ENCODE measurements around the gene DYRK1A. TPM values are rescaled to one million over a fixed set of nuclear protein-coding genes. Genes with fewer than 3 reads are reported as not detected.

DYRK1A gene
- total and polyA plus RNA-seq, 10 of the 15 experiments (the other 5 are each of a cell fraction or from before 2014, with no cell fraction given) = 2.4 to 68.6 (median 30.7) TPM

- RAD21 ChIA-PET (ENCODE audit: unreplicated experiment) = no interaction called here
- H3K9ac ChIP-seq (ENCODE audit: control insufficient read depth, insufficient read depth, low read length) = no peak overlapping the region
- CTCF ChIA-PET = no interaction called here
- no peaks in the 10 kb centered on the region for H3K4me1 ChIP-seq (ENCODE audit: control insufficient read depth, insufficient read depth, low read length)
- H3K79me2 ChIP-seq (ENCODE audit: control insufficient read depth, insufficient read depth, low read length) = no peaks in the 10 kb centered on the region
- SMC1A ChIA-PET (ENCODE audit: uncharacterized antibody, unreplicated experiment) = no interaction called here
- TF ChIP-seq DPF2 (IDR thresholded peaks at IDR 0.05) (no peak), ZBTB40 (IDR thresholded peaks at IDR 0.05; ENCODE audit: borderline replicate concordance) (no peak)
- FAIRE-seq (no peak), ATAC-seq (no peak), DNase-seq (ENCODE audit: low read depth, low spot score) (no peak)
- no peaks in the 10 kb centered on the region for H4K20me1 ChIP-seq (ENCODE audit: control insufficient read depth, insufficient read depth)
- in situ Hi-C loops (cut with MboI) (no loop called here), intact Hi-C loops (cut with micrococcal nuclease; ENCODE audit: unreplicated experiment) (no loop called here)
- no peaks in the 10 kb centered on the region for H3K27me3 ChIP-seq (replicated peaks in 1 of 2; ENCODE audit: control insufficient read depth in 2 of 2, insufficient read depth in 2 of 2, low read length in 1 of 2)
- no peak overlapping the region for H3K27ac ChIP-seq (ENCODE audit: control insufficient read depth, insufficient read depth)
- no peak overlapping the region for H3K4me3 ChIP-seq
- 56% methylated on average over 9 of the region's 9 CpGs for WGBS (ENCODE audit: insufficient coverage, insufficient replicate concordance, low lambda C conversion rate, missing lambda C conversion rate)
- no TSS peak for BruUV-seq (replicated peaks)
- H3K4me2 ChIP-seq (ENCODE audit: control insufficient read depth, insufficient read depth) = no peak overlapping the region
- POLR2A ChIA-PET = no interaction called here
- H3K9me3 ChIP-seq (replicated peaks; ENCODE audit: control insufficient read depth, insufficient read depth, low read length) = no peaks in the 10 kb centered on the region
- H3K36me3 ChIP-seq (ENCODE audit: control insufficient read depth in 2 of 2, insufficient read depth in 2 of 2, low read length in 1 of 2) = no peaks in the 10 kb centered on the region
- H2AFZ ChIP-seq (ENCODE audit: control insufficient read depth, low read depth, low read length) = no peak overlapping the region
Measured at GRCh38 chr21:37342046-37342632, 24.4 kb upstream of the DYRK1A start.

- H3K27me3 ChIP-seq (replicated peaks in 1 of 2; ENCODE audit: control insufficient read depth in 2 of 2, insufficient read depth in 2 of 2, low read length in 1 of 2) = no peaks in the 10 kb centered on the region
- intact Hi-C loops (cut with micrococcal nuclease; ENCODE audit: unreplicated experiment) (no loop called here), in situ Hi-C loops (cut with MboI) (no loop called here)
- no peaks in the 10 kb centered on the region for H4K20me1 ChIP-seq (ENCODE audit: control insufficient read depth, insufficient read depth)
- H3K27ac ChIP-seq (ENCODE audit: control insufficient read depth, insufficient read depth) = no peak overlapping the region
- no peaks in the 10 kb centered on the region for H3K4me1 ChIP-seq (ENCODE audit: control insufficient read depth, insufficient read depth, low read length)
- no peak overlapping the region for H3K4me2 ChIP-seq (ENCODE audit: control insufficient read depth, insufficient read depth)
- POLR2A ChIA-PET = no interaction called here
- H3K36me3 ChIP-seq (ENCODE audit: control insufficient read depth in 2 of 2, insufficient read depth in 2 of 2, low read length in 1 of 2) = no peaks in the 10 kb centered on the region
- WGBS (ENCODE audit: insufficient coverage, insufficient replicate concordance, low lambda C conversion rate, missing lambda C conversion rate) = 89% methylated on average over 2 of the region's 2 CpGs
- FAIRE-seq (no peak), DNase-seq (ENCODE audit: low read depth, low spot score) (no peak), ATAC-seq (no peak)
- RAD21 ChIA-PET (ENCODE audit: unreplicated experiment) = no interaction called here
- no peaks in the 10 kb centered on the region for H3K79me2 ChIP-seq (ENCODE audit: control insufficient read depth, insufficient read depth, low read length)
- H3K9ac ChIP-seq (ENCODE audit: control insufficient read depth, insufficient read depth, low read length) = no peak overlapping the region
- peaks cover 7% of the 10 kb centered on the region for H3K9me3 ChIP-seq (replicated peaks; ENCODE audit: control insufficient read depth, insufficient read depth, low read length)
- CTCF ChIA-PET = no interaction called here
- H3K4me3 ChIP-seq = no peak overlapping the region
- BruUV-seq (replicated peaks) = no TSS peak
- SMC1A ChIA-PET (ENCODE audit: uncharacterized antibody, unreplicated experiment) = no interaction called here
- no peak overlapping the region for H2AFZ ChIP-seq (ENCODE audit: control insufficient read depth, low read depth, low read length)
- TF ChIP-seq BACH1 (IDR thresholded peaks at IDR 0.05; ENCODE audit: borderline replicate concordance) (no peak), IRF4 (IDR thresholded peaks at IDR 0.05; ENCODE audit: low read depth, low read length) (no peak), YBX1 (IDR thresholded peaks at IDR 0.05) (no peak), CTCF (IDR thresholded peaks at IDR 0.05 in 2 of 3, conservative IDR thresholded peaks at IDR 0.05 in 1 of 3; ENCODE audit: control insufficient read depth in 2 of 3, extremely low read depth in 1 of 3, insufficient read depth in 1 of 3, low read depth in 3 of 3, low read length in 3 of 3) (no peak), RBBP5 (conservative IDR thresholded peaks at IDR 0.05) (no peak), NR2C2 (IDR thresholded peaks at IDR 0.05; ENCODE audit: borderline replicate concordance, control insufficient read depth, insufficient read length, low read depth) (no peak), SMC3 (IDR thresholded peaks at IDR 0.05; ENCODE audit: borderline replicate concordance, low read length) (no peak), RB1 (IDR thresholded peaks at IDR 0.05; ENCODE audit: borderline replicate concordance) (no peak)
Measured at GRCh38 chr21:37346841-37347430, 19.6 kb upstream of the DYRK1A start.

Measured in GM12878 (cell line).